KMS-11 (cell line): ENCODE results near the gene AHRR.

Source experiments
- H2AFZ ChIP-seq: fragments of 200-600 bp; sonication (generic); 2 replicates; pipeline ENCODE4 v1.6.1; 2016; ENCODE audit warnings: antibody characterized with exemption, mixed run types, low read depth
- H3K27ac ChIP-seq: fragments of 200-600 bp; sonication (generic); 2 replicates; pipeline ENCODE4 v1.6.1; 2016; ENCODE audit warnings: mild to moderate bottlenecking, mixed run types
- H3K27me3 ChIP-seq: fragments of 200-600 bp; sonication (generic); 2 replicates; pipeline ENCODE4 v1.6.1; 2017; ENCODE audit warnings: mild to moderate bottlenecking, low read depth, mixed run types, moderate library complexity; ENCODE audit not compliant: insufficient read depth
- H3K36me3 ChIP-seq: fragments of 200-600 bp; sonication (generic); 2 replicates; pipeline ENCODE4 v1.6.1; 2017; ENCODE audit warnings: mild to moderate bottlenecking, mixed run types; ENCODE audit not compliant: insufficient read depth
- H3K4me1 ChIP-seq: fragments of 200-600 bp; sonication (generic); 2 replicates; pipeline ENCODE4 v1.6.1; 2016; ENCODE audit warnings: mild to moderate bottlenecking, low read depth, mixed run types; ENCODE audit not compliant: poor library complexity, severe bottlenecking
- H3K4me2 ChIP-seq: fragments of 200-600 bp; sonication (generic); 2 replicates; pipeline ENCODE4 v1.7.0; 2016; ENCODE audit warnings: mild to moderate bottlenecking, mixed run types
- H3K4me3 ChIP-seq: fragments of 200-600 bp; sonication (generic); IDR thresholded peaks from 2 replicates; pipeline ENCODE4 v1.6.1; 2017; ENCODE audit warnings: low read depth, low read length, mixed read lengths; ENCODE audit not compliant: insufficient read depth
- H3K79me2 ChIP-seq: fragments of 200-600 bp; sonication (generic); 2 replicates; pipeline ENCODE4 v1.6.1; 2016; ENCODE audit warnings: low read depth, mixed run types; ENCODE audit not compliant: insufficient read depth
- H3K9ac ChIP-seq: fragments of 200-600 bp; sonication (generic); 2 replicates; pipeline ENCODE4 v1.6.1; 2016; ENCODE audit warnings: mild to moderate bottlenecking, mixed run types
- H4K20me1 ChIP-seq: fragments of 200-600 bp; sonication (generic); 2 replicates; pipeline ENCODE4 v1.6.1; 2016; ENCODE audit warnings: mild to moderate bottlenecking, mixed run types; ENCODE audit not compliant: insufficient read depth
- CTCF ChIP-seq: fragments of 200-600 bp; sonication (generic); conservative IDR thresholded peaks from 2 replicates; pipeline ENCODE4 v1.6.1; 2017; ENCODE audit warnings: low read depth, mild to moderate bottlenecking, antibody characterized with exemption, low read length, moderate library complexity, mixed read lengths

AHRR gene

DNA sequence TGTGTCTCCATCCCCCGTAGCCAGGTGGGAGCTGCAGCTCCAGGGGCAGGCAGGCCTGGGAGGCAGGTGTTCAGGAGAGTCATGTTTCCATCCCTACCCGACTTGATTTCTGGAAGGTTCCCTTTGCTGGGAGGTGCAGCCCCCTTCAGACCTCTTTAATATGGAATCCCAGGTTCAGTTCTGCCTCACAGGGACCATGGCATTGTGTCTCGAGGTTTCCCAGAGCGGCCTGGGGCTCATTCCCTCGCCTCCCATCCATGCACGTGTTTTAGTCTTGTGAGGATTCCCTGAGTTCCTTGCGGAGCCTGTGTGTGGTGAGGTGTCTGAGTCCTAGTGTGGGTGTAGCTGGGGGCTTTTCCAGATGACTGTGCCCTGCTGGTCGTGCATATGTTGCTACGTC, 16.5 kb upstream of the AHRR start:
- Histone ChIP-seq H3K9ac (no peak overlapping the region), H3K79me2 (peaks cover 4% of the 10 kb centered on the region; the same call in 1 of the 2 replicates), H3K27ac (no peak overlapping the region), H4K20me1 (no peaks in the 10 kb centered on the region), H3K4me2 (no peak overlapping the region), H3K4me3 (no peak overlapping the region), H3K36me3 (no peaks in the 10 kb centered on the region), H2AFZ (no peak overlapping the region), H3K27me3 (no peaks in the 10 kb centered on the region), H3K4me1 (peaks cover 22% of the 10 kb centered on the region)
- no peak for TF ChIP-seq CTCF

DNA sequence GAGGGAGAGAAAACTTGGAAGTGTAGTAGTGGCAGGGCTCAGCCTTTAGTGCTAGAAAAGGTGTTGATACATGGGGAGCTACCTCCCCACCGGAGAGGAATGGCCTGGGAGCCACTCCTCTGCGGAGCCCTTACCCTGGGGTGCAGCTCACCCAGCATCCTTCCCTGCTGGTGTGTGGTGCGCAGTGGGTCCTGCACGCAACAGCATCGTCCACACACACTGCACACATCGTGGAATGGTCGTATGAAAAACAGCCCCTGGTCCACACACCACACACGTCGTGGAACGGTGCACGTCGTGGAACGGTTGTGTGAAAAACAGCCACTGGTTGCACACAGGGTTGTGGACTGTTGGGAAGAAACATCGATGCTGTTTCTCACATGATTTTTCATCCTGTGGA, 16.1 kb upstream of the AHRR start:
- Histone ChIP-seq H3K79me2 (peaks cover 4% of the 10 kb centered on the region; the same call in 1 of the 2 replicates), H2AFZ (no peak overlapping the region), H3K27me3 (no peaks in the 10 kb centered on the region), H4K20me1 (no peaks in the 10 kb centered on the region), H3K4me1 (peaks cover 22% of the 10 kb centered on the region), H3K9ac (no peak overlapping the region), H3K4me3 (no peak overlapping the region), H3K27ac (no peak overlapping the region), H3K4me2 (no peak overlapping the region), H3K36me3 (no peaks in the 10 kb centered on the region)
- no peak for TF ChIP-seq CTCF

- peaks cover 16% of the 10 kb centered on the region for H3K4me1 ChIP-seq
- H4K20me1 ChIP-seq = no peaks in the 10 kb centered on the region
- H3K27ac ChIP-seq = no peak overlapping the region
- H2AFZ ChIP-seq = no peak overlapping the region
- no peak overlapping the region for H3K4me3 ChIP-seq
- H3K27me3 ChIP-seq = no peaks in the 10 kb centered on the region
- H3K4me2 ChIP-seq = no peak overlapping the region
- no peaks in the 10 kb centered on the region for H3K36me3 ChIP-seq
- H3K9ac ChIP-seq = no peak overlapping the region
- H3K79me2 ChIP-seq = peaks cover 10% of the 10 kb centered on the region; the same call in 1 of the 2 replicates
- no peak for TF ChIP-seq CTCF
These were observed 15.3 kb upstream of the AHRR start for GRCh38 chr5:306011-306805.

DNA sequence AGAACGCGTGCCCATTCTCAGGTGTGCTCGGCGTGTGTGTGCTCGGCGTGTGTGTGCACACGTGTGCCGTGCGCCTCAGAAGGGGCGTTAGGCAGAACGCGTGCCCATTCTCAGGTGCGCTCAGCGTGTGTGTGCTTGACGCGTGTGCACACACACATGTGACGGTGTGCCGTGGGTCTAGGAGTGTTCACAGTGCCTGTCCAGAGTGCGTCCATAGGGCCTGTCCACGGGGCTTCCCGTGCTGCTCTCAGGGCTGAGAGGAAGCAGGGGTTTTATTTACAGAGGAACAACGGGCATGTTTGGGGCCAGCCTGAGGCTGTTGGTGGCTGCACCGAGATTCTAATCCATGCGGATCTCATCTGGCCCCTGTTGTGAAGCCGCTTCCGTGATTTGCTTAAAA, 14.2 kb upstream of the AHRR start:
- H3K36me3 ChIP-seq = no peaks in the 10 kb centered on the region
- no peaks in the 10 kb centered on the region for H3K27me3 ChIP-seq
- H2AFZ ChIP-seq = no peak overlapping the region
- H3K27ac ChIP-seq = no peak overlapping the region
- H3K9ac ChIP-seq = no peak overlapping the region
- no peaks in the 10 kb centered on the region for H4K20me1 ChIP-seq
- H3K4me3 ChIP-seq = no peak overlapping the region
- TF ChIP-seq CTCF = no peak
- no peak overlapping the region for H3K4me2 ChIP-seq
- H3K4me1 ChIP-seq = peaks cover 5% of the 10 kb centered on the region
- H3K79me2 ChIP-seq = peaks cover 10% of the 10 kb centered on the region; the same call in 1 of the 2 replicates
